ENCODE measurements around the gene CAB39.

Gene CAB39

GRCh38 chr2:230828272-230828961 is 115.8 kb downstream of the CAB39 start:
- in situ Hi-C loops (cut with MboI; ENCODE audit: low pct_unique_long_range_greater_than_20kb, low sequenced_read_pairs, unreplicated experiment), result no loop called here
- peak; percentile 4 for TF ChIP-seq CTCF (IDR thresholded peaks at IDR 0.05; ENCODE audit: extremely low read depth, insufficient read depth, missing control alignments)
- DNase-seq (ENCODE audit: low spot score), result peak; percentile 67

GRCh38 chr2:230829293-230829692 is 116.7 kb downstream of the CAB39 start:
- TF ChIP-seq CTCF (IDR thresholded peaks at IDR 0.05; ENCODE audit: extremely low read depth, insufficient read depth, missing control alignments), result no peak
- in situ Hi-C loops (cut with MboI; ENCODE audit: low pct_unique_long_range_greater_than_20kb, low sequenced_read_pairs, unreplicated experiment), result no loop called here
- no peak for DNase-seq (ENCODE audit: low spot score)

- peak; percentile 16 for DNase-seq (ENCODE audit: low spot score)
- TF ChIP-seq CTCF (IDR thresholded peaks at IDR 0.05; ENCODE audit: extremely low read depth, insufficient read depth, missing control alignments), result no peak
- in situ Hi-C loops (cut with MboI; ENCODE audit: low pct_unique_long_range_greater_than_20kb, low sequenced_read_pairs, unreplicated experiment), result no loop called here
Observed at GRCh38 chr2:230829959-230830358, 117.3 kb downstream of the CAB39 start.

- TF ChIP-seq CTCF (IDR thresholded peaks at IDR 0.05; ENCODE audit: extremely low read depth, insufficient read depth, missing control alignments), result no peak
- no peak for DNase-seq (ENCODE audit: low spot score)
- in situ Hi-C loops (cut with MboI; ENCODE audit: low pct_unique_long_range_greater_than_20kb, low sequenced_read_pairs, unreplicated experiment), result no loop called here
Observed at GRCh38 chr2:230830428-230830827, 117.8 kb downstream of the CAB39 start.

GRCh38 chr2:230840301-230840700 is 127.7 kb downstream of the CAB39 start:
- no peak for DNase-seq (ENCODE audit: low spot score)
- no peak for TF ChIP-seq CTCF (IDR thresholded peaks at IDR 0.05; ENCODE audit: extremely low read depth, insufficient read depth, missing control alignments)
- in situ Hi-C loops (cut with MboI; ENCODE audit: low pct_unique_long_range_greater_than_20kb, low sequenced_read_pairs, unreplicated experiment), result no loop called here

- in situ Hi-C loops (cut with MboI; ENCODE audit: low pct_unique_long_range_greater_than_20kb, low sequenced_read_pairs, unreplicated experiment), result no loop called here
- no peak for DNase-seq (ENCODE audit: low spot score)
Observed at GRCh38 chr2:230842473-230842872, 129.8 kb downstream of the CAB39 start.

More at GRCh38 chr2:230842473-230842872, 129.8 kb downstream of the CAB39 start:
- TF ChIP-seq CTCF (IDR thresholded peaks at IDR 0.05; ENCODE audit: extremely low read depth, insufficient read depth, missing control alignments), result no peak
